Mammary epithelial cell (primary cell): ENCODE data around the gene USPL1.

Experiments
- EZH2 ChIP-seq: IDR thresholded peaks from 2 replicates; pipeline ENCODE4 v1.6.1; 2012; ENCODE audit warnings: low read length, inconsistent platforms, borderline replicate concordance
- TF ChIP-seq, protein P1 (sequence below), 2 donors: IDR thresholded peaks in 1 of 2; conservative IDR thresholded peaks in 1 of 2; 2 replicates each; pipeline ENCODE4 v1.5.1; 2011 to 2012; ENCODE audit warnings: inconsistent platforms in 2 of 2, low read length in 2 of 2, mild to moderate bottlenecking in 2 of 2, control low read depth in 1 of 2, low read depth in 1 of 2; ENCODE audit not compliant: insufficient read depth in 1 of 2; ENCODE audit errors: extremely low read depth in 1 of 2

DNA sequence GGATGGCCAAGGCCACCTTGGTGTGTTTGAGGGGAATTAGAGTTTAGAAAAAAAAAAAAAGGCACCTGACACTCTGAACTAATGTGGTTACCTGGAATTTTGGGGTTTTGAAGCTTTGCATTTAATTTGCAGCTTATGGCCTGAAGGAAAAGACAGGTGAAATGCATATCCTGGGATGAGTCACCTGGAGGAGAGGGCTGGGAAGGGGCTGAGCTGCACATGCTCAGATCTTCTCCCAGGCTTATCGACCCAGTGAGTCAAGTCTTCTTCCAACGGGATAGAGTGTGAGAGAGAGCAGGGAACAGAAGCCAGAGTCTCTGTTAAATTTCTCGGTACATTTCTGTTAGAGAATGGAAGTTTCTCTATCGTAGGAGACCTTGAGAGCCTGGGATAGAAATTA, 88.0 kb downstream of the USPL1 start:
- TF ChIP-seq, protein P1, sequence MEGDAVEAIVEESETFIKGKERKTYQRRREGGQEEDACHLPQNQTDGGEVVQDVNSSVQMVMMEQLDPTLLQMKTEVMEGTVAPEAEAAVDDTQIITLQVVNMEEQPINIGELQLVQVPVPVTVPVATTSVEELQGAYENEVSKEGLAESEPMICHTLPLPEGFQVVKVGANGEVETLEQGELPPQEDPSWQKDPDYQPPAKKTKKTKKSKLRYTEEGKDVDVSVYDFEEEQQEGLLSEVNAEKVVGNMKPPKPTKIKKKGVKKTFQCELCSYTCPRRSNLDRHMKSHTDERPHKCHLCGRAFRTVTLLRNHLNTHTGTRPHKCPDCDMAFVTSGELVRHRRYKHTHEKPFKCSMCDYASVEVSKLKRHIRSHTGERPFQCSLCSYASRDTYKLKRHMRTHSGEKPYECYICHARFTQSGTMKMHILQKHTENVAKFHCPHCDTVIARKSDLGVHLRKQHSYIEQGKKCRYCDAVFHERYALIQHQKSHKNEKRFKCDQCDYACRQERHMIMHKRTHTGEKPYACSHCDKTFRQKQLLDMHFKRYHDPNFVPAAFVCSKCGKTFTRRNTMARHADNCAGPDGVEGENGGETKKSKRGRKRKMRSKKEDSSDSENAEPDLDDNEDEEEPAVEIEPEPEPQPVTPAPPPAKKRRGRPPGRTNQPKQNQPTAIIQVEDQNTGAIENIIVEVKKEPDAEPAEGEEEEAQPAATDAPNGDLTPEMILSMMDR (conservative IDR thresholded peaks at IDR 0.05 in 1 of 2, IDR thresholded peaks at IDR 0.05 in 1 of 2; ENCODE audit: extremely low read depth in 1 of 2, insufficient read depth in 1 of 2, low read depth in 1 of 2, low read length in 2 of 2), result no peak
- no peak for TF ChIP-seq EZH2
